Erythroblast (primary cell): Measurements from ENCODE around the gene CIITA.

Source experiments
- GATA1 ChIP-seq: IDR thresholded peaks from 2 replicates; pipeline ENCODE4 v1.6.1; 2011; ENCODE audit warnings: low read depth, mild to moderate bottlenecking, control low read depth, low read length, moderate library complexity
- POLR2A ChIP-seq: IDR thresholded peaks from 2 replicates; pipeline ENCODE4 v1.6.1; 2011; ENCODE audit warnings: mild to moderate bottlenecking, low read length

DNA sequence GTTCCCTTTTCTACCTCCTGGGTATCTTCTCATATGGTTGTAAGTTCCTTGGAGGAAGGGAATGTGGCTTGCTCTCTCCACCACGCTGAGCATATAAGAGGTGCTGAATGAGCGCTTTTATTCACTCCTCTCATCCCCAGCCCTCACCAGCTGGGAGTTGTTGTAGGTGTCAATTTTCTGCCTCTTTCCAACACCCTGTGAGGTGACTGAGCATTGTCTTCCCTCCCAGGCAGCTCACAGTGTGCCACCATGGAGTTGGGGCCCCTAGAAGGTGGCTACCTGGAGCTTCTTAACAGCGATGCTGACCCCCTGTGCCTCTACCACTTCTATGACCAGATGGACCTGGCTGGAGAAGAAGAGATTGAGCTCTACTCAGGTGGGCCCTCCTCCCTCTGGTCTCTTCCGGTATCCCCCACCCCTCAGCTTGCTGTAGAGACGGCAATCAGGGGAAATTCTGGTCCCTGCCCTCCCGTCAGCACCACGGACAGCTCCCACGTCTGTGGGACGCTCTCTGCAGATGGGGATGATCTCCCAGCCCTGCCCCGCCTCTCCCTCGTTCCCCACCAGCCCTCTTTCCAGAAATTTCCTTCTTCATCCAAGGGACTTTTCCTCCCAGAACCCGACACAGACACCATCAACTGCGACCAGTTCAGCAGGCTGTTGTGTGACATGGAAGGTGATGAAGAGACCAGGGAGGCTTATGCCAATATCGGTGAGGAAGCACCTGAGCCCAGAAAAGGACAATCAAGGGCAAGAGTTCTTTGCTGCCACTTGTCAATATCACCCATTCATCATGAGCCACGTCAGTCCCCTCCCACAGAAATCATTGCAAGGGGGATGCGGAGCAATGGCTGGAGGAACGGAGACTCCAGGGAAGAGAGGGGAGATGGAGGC lies 18.3 kb downstream of the CIITA start:
- TF ChIP-seq POLR2A: no peak
- no peak for TF ChIP-seq GATA1
